Measurements from ENCODE around the gene AJM1.
"Not testable (repeated sequence)": the region's sequence is repeated elsewhere in the genome, so short reads cannot be mapped to it uniquely, and the experiment has no call there.

AJM1 gene

DNA sequence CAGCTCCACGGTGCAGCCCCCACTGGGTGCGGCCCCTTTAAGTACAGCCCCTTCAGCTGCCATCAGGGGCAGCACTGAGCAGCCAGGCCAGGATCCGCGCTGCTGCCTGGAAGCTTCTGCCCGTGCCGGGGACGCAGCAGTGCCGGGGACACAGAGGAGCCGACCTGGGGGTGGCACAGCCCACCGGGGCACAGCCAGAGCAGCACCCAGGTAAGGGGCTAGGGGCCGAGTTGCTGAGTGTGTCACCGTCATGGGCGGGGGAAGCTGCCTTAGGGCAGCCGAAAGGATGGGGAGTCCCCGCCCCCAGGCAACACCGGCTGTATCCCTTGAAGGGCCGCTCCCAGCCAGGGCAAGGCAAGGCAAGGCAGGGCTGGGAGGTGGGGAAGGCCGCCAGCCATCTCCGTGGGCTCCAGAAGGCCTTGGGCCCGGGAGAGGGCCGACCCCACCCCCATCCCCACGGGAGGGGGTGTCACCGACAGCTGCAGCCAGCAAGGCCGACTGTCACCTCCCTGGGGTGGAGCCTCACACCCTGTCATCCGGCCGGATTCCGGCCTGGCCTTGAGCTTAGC, at the start of gene AJM1:
Gene AJM1, plus strand, starts transcription at position 99 of the 569 bp plus-strand sequence. CDS start 1,937 bp downstream, outside the sequence.
- DNase-seq: peak; percentile 86

DNA sequence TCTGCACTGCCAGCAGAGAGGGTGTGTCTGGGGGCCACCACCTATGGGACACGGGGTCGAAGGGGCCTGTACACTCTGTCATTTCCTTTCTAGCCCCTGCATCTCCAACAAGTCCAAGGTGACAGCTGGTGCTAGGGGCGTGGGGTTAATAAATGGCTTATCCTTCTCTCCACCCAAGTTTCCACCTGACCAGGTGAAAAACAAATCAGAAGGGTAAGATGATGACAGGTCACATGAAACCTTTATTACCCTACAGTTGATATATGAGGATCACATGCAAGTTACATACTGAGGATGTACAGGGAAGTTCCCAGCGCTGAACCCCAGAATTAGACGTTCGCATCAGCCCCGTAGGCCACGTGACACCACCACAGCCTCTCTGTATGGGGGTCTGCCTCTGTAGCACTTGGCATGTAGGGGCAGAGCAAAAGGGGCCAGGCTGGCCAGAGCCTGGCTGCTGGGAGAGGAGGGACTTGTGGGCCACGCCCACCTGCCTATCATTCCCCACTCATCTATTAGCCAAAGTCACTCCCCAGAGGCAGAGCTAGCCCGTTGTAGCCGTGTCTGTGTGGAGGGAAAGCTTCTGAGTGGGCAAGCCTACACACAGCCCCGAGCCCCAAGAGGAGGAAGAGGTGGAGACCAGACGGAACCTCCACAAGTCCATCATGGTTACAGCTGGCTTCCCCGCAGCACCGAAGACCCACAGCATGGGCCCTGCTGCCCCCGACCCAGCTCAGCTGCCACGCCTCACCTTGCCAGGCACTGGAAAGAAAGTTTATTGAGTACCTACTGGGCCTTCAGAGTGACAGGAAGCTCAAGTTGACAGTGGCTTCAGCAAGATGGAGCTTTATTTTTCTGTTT, 49.0 kb upstream of the AJM1 start:
- no peak for DNase-seq

DNA sequence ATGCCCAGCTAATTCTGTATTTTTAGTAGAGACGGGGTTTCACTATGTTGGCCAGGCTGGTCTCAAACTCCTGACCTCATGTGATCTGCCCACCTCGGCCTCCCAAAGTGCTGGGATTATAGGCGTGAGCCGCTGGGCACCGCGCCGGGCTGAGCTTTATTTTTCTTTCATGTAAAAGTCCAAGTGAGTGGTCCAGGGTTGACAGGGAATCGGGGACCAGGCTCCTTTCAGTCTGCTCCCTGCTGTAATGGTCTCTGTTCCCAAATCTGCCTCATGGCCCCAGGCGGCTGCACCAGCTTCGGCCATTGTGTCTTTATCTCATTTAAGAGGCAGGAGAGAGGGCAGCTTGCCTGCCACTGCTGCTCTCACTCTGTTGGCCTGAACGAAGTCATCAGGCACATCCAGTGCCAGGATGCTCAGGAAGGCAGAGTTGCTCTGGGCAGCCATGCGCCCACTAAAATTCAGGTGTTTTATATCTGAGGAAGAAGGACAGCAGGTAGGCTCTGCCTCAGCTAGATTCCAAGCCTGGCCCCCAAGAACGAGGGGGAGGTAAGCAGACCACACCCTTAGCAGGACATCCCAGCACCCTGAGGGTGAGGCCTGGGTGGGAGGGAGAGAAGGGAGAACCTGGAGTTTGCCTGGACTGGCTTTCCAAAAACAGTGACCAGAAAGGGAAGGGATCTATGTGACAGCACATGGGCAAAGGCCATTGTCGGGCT, 47.8 kb upstream of the AJM1 start:
- no peak for DNase-seq

DNA sequence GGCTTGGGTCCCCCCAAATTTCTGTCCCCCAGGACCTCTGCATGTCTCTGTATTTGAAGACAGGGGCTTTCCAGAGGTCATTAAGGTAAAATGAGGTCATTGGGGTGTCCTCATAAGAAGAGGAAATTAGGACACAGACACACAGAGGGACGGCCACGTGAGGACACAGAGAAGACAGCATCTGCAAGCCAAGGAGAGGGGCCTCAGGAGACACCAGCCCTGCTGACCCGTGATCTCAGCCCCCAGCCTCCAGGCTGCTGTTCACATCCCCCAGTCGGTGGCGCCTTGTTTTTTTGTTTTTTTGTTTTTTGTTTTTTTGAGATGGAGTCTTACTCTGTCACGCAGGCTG, 47.3 kb upstream of the AJM1 start:
- no peak for DNase-seq

DNA sequence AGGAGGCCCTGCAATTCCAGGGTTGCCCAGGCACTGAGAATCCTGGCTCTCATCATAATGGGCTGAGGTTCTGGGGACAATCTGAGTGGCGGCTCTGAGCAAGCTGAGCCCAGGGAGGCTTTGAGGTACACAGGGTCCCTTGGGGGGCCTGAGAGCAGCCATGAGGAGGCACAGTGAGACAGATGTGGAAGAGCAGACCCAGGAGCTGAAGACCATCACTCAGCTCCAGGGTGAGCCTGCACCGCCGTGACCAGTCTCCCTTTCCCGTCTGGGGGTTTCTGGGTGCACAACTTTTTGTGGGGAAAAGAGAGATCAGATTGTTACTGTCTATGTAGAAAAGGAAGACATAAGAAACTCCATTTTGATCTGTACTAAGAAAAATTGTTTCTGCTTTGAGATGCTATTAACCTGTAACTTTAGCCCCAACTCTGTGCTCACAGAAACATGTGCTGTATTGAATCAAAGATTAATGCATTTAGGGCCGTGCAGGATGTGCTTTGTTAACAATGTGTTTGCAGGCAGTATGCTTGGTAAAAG, 46.0 kb upstream of the AJM1 start, which contains the start of gene CCDC183:
Gene CCDC183, plus strand, starts transcription at position 101 of the 537 bp plus-strand sequence. Its CDS starts 60 bp downstream, at position 161.
- no peak for DNase-seq

DNA sequence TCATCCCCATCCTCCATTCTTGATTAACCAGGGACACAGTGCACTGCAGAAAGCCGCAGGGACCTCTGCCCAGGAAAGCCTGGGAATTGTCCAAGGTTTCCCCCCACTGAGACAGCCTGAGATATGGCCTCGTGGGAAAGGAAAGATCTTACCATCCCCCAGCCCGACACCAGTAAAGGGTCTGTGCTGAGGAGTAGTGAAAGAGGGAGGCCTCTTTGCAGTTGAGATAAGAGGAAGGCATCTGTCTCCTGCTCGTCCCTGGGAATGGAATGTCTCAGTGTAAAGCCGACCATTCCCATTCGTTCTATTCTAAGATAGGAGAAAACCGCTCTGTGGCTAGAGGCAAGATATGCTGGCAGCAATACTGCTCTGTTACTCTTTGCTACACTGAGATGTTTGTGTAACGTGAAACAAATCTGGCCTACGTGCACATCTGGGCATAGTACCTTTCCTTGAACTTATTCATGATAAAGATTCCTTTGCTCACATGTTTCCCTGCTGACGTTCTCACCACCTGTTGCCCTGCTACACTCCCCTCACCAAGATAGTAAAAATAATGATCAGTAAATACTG, 45.4 kb upstream of the AJM1 start:
- not testable (repeated sequence) for DNase-seq

DNA sequence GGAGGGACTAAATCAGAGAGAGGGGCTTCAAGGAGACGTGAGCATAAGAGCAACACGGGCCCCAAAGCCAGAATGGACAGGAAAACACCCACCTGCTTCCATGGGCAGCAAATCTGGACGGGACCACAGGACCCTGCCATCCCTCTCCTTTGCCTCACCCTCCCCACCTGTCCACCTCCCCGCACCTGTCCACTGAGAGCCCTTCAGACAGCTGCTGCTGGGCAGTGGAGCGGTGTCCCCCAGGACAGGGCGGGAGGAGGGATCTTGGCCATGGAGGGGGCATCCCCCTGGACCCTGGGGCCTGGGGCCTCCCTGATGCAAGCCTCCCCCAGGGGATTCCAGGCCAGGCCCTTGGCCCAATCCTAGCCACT, 43.6 kb upstream of the AJM1 start:
- no peak for DNase-seq

DNA sequence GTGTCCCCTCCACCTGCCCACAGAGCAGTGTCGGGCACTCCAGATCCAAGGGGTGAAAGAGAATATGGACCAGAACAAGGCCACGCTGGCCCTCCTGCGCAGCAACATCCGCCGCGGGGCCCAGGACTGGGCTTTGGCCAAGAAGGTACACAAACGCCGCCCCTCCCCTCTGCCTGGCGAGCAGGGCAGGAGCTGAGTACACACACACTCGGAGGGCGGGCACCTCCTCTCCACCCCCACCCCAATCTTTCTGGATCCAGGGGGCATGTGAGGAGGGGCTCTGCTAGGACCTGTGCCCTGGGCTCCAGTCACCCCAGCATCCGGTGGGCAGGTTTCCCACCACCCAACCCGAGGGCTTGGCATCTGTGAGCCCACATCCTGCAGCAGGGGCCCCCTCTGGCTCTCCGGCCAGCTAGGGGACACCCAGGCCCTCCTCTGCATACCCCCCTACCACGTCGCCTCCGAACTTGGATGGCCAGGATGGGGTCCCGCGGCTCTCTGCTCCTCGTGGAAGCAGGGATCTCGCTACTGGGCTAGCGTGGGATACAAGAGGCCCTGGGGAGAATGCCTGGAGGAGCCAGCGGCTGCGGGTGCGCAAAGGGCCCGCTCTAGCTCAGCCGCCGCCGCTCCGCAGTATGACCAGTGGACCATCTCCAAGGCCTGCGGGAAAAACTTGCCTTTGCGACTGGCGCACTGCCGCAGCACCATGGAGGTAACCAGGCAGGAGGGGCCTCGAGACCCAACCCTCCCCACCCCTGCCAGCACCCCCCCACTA, 43.0 kb upstream of the AJM1 start:
- no peak for DNase-seq

DNA sequence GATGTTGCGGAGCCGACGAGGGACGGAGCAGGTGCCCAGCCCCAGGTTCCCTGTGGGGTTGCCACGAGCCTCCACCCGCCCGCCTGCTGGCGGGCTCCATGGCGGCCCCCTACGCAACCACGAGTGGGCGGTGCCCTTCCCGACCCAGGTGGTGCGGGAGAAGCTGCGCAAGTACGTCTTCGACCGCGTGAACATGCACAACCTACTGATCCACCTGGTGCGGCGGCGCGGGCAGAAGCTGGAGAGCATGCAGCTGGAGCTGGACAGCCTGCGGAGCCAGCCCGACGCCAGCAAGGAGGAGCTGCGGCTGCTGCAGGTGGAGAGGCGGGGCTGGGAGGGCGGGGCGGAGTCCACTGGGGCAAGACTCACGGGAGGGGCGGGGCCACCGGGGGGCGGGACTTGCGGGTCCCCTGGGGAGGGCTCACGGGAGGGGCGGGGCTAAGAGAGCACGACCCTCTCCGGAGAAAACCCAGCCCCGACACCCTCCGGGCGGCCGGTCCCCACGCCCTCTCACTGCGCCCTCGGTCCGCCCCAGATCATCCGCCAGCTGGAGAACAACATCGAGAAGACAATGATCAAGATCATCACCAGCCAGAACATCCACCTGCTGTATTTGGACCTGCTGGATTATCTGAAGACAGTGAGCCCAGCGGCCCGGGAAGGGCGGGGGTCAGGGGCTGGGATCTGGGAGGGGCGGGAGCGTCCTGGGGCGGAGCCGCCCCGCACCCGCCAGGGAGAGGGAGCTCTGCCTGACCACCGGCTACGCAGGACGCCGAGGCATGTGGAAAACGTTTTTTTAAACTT, 42.2 kb upstream of the AJM1 start:
- peak; percentile 91 for DNase-seq

DNA sequence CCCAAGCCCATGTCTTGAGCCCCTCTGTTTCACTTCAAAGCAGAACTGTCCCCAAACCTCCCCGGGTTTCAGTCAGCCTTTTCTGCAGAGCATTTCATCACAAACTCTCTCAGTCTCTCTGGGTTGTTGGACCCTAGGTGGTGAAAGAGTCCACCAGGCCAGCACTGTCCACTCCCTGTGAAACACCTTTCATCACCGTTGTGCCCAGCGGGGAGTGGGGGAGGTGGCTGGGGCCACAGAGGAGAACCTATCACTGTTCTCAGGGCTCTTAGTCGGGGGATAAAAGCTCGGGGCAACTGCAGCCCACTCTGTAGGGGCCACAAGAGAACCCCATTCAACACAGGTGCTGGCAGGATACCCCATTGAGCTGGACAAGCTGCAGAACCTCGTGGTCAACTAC, 40.0 kb upstream of the AJM1 start:
- no peak for DNase-seq

DNA sequence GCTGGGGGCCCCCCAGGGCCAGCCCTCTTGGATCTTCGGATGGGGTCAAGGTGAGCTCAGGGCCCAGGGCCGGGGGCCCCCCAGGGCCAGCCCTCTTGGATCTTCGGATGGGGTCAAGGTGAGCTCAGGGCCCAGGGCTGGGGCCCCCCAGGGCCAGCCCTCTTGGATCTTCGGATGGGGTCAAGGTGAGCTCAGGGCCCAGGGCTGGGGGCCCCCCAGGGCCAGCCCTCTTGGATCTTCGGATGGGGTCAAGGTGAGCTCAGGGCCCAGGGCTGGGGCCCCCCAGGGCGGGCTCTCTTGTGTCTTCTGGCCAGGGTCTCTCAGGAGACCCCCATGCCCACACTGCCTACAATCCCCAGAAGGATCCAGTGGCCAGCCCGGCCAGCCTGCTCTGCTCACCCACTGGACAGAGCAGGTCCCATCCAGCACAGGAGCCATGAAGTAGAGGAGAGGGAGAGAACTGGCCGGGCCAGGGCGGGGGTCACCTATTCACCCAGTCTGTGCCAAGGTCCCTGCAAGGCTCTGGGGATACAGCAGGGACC, 39.2 kb upstream of the AJM1 start:
- not testable (repeated sequence) for DNase-seq

DNA sequence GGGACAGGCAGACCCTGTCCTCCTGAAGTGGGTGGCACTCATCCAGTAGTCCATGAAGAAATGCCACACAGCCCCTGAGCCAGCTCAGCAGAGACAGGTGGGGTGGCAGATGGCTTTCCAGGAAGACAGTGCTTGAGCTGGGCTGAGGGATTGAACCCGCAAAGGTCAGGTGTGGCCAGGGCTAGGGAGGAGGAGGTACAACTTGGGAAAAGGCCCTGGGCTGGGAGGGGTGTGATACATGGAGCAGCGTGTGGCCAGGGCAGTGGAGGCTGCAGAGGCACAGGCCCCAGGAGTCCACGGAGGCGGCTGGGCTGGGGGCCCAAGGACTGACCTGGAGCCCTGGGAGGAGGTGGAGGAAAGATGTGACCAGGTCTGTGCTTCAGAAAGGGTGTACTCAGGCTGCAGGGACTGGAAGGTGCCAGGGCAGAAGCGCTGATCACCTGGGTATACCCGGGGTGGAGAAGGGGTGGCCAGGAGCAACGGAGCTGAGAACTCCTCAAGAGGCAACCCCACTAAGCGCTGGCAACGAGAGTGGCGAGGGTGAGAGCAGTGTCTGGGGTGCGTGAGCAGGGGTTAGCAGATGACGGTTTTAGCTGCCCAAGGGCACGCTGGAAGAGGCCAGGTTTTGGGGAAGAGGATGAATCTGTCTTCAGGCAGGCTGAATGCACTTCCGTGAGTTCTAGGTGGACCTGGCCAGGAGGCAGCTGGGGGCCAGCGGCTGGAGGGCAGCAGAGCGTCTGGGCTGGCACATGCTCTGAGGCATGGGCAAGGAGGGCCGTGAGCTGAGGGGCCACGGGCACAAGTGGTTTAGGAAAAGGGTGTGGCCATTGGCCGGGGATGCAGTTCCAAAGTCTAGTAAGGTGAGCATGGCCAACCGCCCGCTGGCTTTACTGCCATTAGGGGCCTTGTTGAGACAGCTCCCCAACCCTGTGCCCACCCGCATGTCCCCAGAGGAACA, 38.4 kb upstream of the AJM1 start:
- DNase-seq: no peak

DNA sequence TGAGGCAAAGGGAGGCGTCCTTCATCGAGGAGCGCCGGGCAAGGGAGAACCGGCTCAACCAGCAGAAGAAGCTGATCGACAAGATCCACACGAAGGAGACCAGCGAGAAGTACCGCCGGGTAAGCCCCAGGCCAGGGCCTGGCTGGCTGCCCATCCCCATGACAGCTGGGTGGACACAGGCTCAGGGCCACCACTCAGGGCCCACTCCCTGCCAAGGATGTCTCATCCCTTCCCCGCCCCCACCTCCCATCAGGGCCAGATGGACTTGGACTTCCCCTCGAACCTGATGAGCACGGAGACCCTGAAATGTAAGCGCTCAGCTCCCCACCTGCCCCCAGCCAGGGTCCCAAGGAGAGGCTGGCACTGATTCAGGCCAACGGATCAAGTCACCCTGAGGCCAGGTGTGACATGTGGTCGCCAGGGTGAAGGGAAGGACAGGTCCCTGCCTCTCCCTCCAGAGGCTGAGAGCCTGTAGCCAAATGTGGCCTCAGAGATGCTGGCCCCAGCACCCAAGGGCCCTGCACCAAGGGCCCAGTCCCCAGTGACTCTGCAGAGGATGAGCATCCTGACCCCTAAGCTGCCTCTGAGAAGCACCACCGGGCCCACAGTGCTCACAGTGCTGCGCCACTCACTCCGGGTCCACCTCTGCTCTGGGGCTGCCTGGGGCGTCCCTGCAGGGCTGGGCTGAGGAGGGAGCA, 37.6 kb upstream of the AJM1 start:
- DNase-seq: no peak

DNA sequence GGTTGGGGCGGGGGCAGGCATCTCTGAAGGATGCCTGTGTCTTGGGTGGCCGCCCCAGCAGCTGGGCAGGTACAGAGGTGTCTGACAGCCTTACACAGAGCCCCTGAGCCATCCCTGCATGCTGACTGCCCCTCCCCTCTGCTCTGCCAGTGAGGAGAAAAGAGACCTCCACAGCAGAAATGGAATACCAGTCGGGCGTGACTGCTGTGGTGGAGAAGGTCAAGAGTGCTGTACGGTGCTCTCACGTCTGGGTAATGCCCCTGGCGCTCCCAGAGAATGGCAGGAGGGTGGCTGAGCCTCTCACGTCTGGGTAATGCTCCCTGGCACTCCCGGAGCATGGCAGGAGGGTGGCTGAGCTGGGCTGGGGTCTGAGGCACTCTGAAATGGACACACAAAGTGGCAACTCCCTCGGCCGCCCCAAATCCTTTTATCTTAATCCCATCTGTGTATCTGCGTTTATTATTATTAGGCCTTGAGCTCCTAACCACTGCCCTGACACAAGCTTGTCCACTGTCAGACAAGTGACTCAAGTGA, 37.0 kb upstream of the AJM1 start:
- no peak for DNase-seq

DNA sequence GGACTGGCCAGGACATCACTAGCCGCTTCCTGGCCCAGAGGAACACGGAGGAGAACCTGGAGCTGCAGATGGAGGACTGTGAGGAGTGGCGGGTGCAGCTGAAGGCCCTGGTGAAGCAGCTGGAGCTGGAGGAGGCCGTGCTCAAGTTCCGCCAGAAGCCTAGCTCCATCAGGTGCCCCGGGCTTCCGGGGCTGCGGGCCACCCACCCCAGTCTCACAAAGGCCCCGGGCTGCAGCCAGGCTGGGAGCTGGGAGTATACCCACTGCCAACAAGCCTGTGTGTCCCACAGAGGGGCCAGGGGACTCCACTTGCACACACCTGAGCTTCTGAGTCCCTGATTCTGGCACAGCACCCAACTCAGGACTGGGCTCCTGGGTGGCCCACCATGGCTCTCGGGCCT, 36.2 kb upstream of the AJM1 start:
- no peak for DNase-seq

DNA sequence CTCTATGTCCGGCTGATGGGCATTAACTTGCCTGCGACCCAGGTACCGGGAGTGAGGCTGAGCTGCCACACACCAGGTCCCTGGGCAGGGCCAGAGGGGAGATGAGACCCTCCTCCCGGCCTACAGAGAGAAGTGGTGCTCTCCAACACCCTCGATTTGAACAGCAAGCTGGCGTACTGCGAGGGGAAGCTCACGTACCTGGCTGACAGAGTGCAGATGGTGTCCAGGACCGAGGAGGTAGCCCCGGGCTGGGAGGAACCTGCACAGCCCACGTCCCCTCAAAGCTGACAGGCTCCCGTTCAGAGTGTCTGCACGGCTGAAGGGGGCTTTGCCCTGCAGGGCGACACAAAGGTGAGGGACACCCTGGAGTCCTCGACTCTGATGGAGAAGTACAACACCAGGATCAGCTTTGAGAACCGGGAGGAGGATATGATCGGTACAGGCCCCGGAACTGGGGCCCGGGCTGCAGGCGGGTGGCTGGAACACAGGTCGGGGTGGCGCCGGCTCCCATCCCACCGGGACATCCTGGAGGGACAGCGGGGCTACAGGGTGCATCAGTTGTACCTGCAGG, 35.6 kb upstream of the AJM1 start:
- DNase-seq: no peak

DNA sequence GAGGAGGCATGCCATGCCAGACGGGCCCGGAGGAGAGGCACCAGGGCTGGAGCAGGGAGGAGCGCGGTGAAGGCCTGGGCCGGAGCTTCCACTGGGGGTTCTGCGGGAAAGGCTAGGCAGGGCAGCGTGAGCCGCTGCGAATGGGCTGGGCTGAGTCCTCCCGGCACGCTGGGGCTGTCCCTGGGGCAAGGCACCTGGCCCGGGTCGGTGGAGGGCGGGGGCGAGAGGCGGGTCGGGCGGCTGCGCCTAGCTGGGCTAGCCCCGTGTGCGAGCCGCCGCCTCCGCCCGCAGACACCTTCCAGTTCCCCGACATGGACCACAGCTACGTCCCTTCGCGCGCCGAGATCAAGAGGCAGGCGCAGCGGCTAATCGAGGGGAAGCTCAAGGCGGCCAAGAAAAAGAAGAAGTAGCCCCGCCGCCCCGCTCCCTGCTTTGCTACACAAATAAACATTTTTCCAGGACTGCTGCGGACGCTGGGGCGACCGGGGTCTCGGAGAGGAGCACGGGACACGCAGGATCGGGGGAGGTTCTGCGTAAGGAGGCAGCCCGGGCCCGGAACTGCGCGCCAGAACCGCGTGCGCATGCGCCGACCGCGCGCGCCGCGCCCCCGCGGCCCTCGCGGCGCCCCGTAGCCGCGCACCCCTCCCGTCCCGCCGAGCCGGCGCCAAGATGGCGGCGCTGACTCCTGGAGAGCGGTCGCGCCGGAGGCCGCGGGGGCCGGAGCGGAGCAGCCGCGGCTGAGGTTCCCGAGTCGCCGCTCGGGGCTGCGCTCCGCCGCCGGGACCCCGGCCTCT, 34.8 kb upstream of the AJM1 start, which contains the start of gene RABL6:
Gene RABL6, plus strand, starts transcription at position 668 of the 794 bp plus-strand sequence. CDS start 249 bp downstream, outside the sequence.
- DNase-seq: peak; percentile 87

All from activated T-cell treated with anti-CD3 and anti-CD28 coated beads, Interleukin-2, amount 50 U/mL, for 1 hour (primary cell).